Upper lobe of left lung (tissue), 4 donors: Measurements from ENCODE around the gene EEIG2.

Source experiments
- CTCF ChIP-seq, 6 experiments: fragments of 450-650 bp in 4 of 6; fragments of 200-600 bp in 2 of 6; sonication (generic) in 2 of 6; IDR thresholded peaks; one replicate each; pipeline ENCODE4 v1.5.1; 2016 to 2019; ENCODE audit warnings: antibody characterized with exemption in 6 of 6
- EP300 ChIP-seq, 4 donors: sonication (generic); formaldehyde crosslinking; IDR thresholded peaks; one replicate each; pipeline ENCODE4 v1.5.1; 2017; ENCODE audit warnings: antibody characterized with exemption in 4 of 4, control low read depth in 2 of 4

GRCh38 chr1:108565081-108565480, 5.2 kb downstream of the EEIG2 start:
- no peak for TF ChIP-seq CTCF (IDR thresholded peaks at IDR 0.05)
- no peak for TF ChIP-seq EP300 (IDR thresholded peaks at IDR 0.05)
